HG02970 (cell line): ENCODE measurements around the gene PARP9.
"Not testable (repeated sequence)": the region's sequence is repeated elsewhere in the genome, so short reads cannot be mapped to it uniquely, and the experiment has no call there.

ENCODE experiments used
- ATAC-seq: cut with Tn5 transposase; IDR thresholded peaks from one replicate; pipeline ENCODE4 v1.9.1; 2021; ENCODE audit warnings: mild to moderate bottlenecking, moderate library complexity, moderate number of reproducible peaks; ENCODE audit not compliant: unreplicated experiment, low FRiP score

The PARP9 gene

GRCh38 chr3:122523317-122523716 lies 40.8 kb downstream of the PARP9 start:
- no peak for ATAC-seq

DNA sequence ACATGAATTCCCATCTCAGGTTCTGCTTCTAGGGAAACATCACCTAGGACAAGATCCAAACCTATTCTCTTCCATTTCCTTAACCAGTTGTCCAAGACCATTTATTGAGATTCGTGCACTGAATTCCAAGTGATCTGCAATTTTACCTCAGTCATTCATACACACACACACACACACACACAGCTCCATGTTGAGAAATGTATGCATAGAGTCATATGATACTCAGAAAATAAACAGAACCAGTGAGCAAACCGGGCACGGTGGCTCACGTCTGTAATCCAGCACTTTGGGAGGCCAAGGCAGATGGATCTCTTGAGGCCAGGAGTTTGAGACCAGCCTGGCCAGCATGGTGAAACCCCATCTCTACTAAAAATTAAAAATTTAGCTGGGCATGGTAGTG lies 43.2 kb downstream of the PARP9 start:
- no peak for ATAC-seq

- no peak for ATAC-seq
Observed at GRCh38 chr3:122519693-122520092, 44.4 kb downstream of the PARP9 start.

GRCh38 chr3:122516846-122517360 lies 47.2 kb downstream of the PARP9 start:
- no peak for ATAC-seq

DNA sequence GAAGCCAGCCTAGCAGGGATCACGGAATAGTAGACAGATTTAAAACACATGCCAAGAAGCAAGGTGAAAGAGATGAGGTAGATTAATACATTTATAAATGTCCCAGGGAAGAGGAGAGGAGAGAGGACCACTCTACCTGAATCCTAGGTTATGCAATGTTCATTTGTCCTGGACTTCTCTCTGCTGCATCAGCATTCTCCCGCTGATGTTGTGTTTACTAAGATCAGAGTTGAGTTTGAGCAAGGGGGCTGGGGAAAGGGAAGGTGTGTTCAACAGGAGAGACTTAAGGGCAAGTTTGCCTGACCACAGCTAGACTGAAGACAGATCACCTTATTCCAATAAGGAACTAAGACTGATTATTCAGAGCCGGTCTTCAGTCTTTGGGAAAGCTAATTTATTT lies 48.2 kb downstream of the PARP9 start:
- no peak for ATAC-seq

GRCh38 chr3:122515020-122515468 lies 49.1 kb downstream of the PARP9 start:
- ATAC-seq, result no peak

GRCh38 chr3:122514123-122515019 lies 49.7 kb downstream of the PARP9 start, which contains the start of gene KPNA1:
KPNA1 (minus strand) TSS chr3:122514939; CDS start chr3:122496565, 18,374 bp downstream.
- ATAC-seq, result peak; percentile 89

DNA sequence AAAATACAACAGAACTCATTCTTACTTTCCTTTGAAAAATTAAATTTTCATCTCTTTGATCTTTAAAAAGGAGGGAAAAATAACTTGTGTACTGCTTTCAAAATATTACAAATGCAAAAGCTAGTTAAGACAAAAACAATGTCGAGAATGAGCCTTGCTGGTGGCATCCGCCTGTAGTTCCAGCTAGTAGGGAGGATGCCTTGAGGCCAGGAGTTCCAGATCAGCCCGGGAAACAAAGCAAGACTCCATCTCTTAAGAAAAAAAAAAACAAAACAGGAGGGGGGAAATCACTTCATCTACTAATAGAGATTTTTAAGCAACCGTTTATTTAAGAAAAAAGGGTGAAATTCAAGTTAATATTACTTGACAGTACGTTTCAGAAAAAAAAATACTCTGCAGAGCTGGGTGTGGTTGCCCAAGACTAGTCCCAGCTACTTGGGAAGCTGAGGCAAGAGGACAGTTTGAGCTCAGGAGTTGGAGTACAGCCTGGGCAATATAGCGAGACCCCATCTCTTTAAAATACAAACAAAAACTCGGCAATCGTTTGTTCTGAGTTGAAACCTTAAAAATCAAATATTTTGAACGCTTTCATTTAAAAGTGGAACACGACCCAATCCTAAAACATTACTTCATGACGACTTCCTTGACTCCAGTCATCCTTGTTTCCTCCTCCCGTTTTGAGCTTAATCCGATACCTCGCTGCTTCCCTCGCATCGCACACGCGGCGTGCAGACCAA lies 50.5 kb downstream of the PARP9 start:
- ATAC-seq, result no peak

- no peak for ATAC-seq
Observed at GRCh38 chr3:122512284-122512683, 51.8 kb downstream of the PARP9 start.

DNA sequence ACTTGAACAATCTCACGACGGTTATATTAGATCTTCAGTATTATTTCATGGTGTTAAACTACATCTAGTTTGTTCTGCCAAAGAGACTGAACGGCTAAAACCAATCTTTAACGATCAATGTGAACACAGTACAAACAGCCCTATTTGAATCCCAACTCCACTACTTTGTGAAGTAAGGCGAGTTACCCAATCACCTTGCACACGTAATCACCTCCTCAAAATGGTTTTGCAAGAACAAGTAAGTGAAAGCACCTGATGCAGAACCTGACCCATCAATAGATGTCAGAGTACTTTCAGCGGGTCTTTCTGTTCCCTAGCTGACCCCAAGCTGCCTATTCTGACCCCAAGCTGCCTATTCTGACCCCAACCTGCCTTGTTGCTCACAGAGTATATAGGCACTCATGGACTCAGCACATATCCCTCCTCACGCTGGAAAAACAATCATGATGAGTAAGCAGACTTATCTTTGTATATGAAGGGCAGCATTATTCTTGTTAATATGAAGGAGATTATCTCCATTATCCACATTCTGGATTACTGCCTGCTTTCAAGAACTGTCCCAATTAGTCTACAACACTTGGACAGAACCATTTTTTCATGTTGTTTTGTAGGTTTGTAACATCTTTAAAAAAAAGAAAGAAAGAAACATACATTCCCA lies 53.1 kb downstream of the PARP9 start:
- ATAC-seq, result no peak

DNA sequence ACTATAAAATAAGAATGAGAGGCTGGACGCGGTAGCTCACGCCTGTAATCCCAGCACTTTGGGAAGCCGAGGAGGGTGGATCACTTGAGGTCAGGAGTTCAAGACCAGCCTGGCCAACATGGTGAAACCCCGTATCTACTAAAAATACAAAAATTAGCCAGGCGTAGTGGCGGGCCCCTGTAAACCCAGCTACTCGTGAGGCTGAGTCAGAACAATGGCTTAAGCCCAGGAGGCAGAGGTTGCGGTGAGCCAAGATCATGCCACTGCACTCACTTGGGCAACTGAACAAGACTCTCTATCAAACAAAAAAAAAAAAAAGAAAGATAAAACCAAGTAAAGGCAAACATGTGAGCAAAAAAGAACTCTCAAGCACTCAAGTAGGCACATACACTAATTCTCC lies 55.2 kb downstream of the PARP9 start:
- ATAC-seq, result not testable (repeated sequence)

DNA sequence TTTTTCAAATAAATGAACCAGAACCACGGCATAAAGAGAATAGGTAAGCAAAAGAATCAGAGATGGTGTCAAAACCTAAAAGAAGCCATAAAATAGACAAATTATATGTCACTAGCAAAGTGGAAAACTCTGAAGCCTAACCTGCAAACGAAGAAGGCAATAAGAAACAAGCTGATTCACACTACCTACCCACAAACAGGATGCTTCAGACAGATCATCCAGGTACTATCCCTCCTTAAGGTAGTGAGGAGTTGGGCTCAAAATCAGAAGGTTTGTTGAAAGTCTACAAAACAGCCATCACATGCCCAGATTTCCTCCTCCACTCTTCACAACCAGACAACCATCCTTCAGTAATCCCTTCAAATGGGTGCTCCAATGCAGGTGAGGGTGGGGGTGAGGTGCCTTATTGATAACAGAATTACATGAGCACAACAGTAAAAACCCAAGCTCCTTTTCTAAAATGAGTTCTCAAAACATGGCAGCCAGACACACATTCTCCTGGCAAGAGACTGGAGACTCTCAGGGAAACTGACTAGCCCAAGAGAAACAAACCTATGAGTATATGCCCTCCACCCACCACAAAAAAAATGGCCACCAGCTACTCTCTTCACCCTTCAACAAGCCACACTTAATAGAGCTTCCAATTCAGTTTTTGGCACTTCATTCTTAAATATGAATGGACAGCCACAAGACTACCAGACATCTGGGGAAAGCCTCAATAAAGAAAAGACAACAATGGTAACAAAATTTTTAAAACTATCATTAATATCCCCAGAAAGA lies 55.8 kb downstream of the PARP9 start:
- ATAC-seq, result no peak

- ATAC-seq, result no peak
Observed at GRCh38 chr3:122506450-122506849, 57.6 kb downstream of the PARP9 start.

- no peak for ATAC-seq
Observed at GRCh38 chr3:122505676-122506075, 58.4 kb downstream of the PARP9 start.

DNA sequence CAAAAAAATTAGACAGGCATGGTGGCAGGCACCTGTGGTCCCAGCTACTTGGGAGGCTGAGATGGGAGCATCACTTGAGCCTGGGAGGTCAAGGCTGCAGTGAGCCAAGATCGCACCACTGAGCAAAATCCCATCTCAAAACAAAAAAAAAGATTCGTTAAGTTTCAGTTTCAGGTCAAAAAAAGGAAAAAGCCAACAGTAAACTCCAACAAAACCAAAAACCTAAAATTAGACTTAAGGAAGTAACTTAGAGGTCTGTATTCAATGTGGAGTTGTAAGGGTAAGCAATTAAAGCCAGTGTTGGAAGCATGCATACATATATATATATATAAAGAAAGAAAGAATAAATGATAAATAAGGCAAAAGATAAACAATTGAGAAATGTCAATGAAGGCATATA lies 61.2 kb downstream of the PARP9 start:
- no peak for ATAC-seq

DNA sequence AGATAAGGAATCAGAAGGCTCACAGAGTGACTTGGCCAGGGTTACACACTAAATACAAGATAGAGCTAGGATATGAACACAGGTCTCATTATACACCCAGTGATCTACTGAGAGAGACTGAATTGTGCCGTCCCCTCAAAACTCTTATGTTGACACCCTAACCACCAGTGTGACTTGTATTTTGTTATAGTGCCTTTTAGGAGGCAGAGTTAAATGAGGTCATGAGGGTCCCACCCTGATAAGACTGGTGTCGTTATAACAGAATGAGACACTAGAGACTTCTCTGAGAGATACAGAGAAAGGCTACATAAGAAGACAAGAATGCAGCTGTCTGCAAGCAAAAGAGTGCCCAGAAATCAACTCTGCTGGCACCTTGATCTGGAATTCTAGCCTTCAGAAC lies 62.0 kb downstream of the PARP9 start:
- no peak for ATAC-seq

GRCh38 chr3:122500964-122501363 lies 63.1 kb downstream of the PARP9 start:
- not testable (repeated sequence) for ATAC-seq

- ATAC-seq, result no peak
Observed at GRCh38 chr3:122498152-122498551, 65.9 kb downstream of the PARP9 start.

DNA sequence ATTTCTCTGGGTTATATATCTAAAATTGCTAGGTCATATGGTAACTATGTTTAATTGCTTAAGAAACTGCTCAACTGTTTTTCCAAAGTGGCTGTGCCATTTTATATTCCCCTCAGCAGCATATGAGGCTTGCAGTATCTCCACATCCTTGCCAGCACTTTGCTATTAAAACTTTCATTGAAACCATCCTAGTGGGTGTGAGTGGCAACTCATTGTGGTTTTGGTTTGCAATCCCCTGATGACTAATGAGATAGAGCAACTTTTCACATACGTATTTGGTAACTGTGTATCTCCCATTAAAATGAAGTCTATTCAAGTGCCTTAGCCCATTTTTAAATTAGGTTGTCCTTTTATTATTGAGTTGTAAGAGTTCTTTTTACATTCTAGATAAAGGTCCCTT lies 66.7 kb downstream of the PARP9 start:
- no peak for ATAC-seq

DNA sequence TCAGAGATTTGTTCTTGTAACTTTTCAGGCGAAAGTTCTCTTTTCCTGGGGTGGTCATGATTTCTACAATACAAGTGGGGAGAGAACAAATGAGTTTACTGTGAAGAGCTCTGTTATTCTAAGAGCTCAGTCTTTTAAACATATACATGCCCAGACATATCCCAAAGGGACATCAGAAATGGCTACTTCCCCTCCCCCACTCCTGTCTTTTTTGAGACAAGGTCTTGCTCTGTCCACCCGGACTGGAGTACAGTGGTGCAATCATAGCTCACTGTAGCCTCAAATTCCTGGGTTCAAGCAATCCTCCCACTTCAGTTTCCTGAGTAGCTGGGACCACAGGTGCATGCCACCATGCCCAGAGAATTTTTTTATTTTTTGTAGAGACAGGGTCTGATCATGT lies 67.6 kb downstream of the PARP9 start:
- ATAC-seq, result no peak
